HL-60 (cell line): ENCODE measurements around the gene ACVR1.
"Not testable (repeated sequence)": the region's sequence is repeated elsewhere in the genome, so short reads cannot be mapped to it uniquely, and the experiment has no call there.

Experiments
- DNase-seq, 2 experiments: peaks; one replicate each; pipeline ENCODE4 v3.0.0-alpha.2; 2010 to 2020; ENCODE audit warnings: low read depth in 1 of 2, low spot score in 1 of 2
- H3K27ac ChIP-seq: fragments of 250-450 bp; sonication (Bioruptor Pico); replicated peaks from 2 replicates; pipeline ENCODE4 v1.5.1; 2020; ENCODE audit warnings: mild to moderate bottlenecking, moderate library complexity
- H3K27me3 ChIP-seq: fragments of 250-450 bp; sonication (Bioruptor Pico); 2 replicates; pipeline ENCODE4 v1.5.1; 2021; ENCODE audit warnings: mild to moderate bottlenecking, moderate library complexity; ENCODE audit not compliant: insufficient read depth, poor library complexity, severe bottlenecking
- H3K4me3 ChIP-seq: replicated peaks from 2 replicates; pipeline ENCODE4 v1.5.1; 2011; ENCODE audit warnings: mild to moderate bottlenecking, control low read depth, low read length; ENCODE audit not compliant: insufficient read depth
- GABPA ChIP-seq: IDR thresholded peaks from 2 replicates; pipeline ENCODE4 v1.6.1; 2012; ENCODE audit warnings: low read depth
- POLR2AphosphoS5 ChIP-seq: IDR thresholded peaks from 2 replicates; pipeline ENCODE4 v1.6.1; 2012; ENCODE audit warnings: low read depth
- SPI1 ChIP-seq: IDR thresholded peaks from 2 replicates; pipeline ENCODE4 v1.6.1; 2012; ENCODE audit warnings: low read depth, mild to moderate bottlenecking, borderline replicate concordance
- TF ChIP-seq, protein P1 (sequence below): IDR thresholded peaks from 2 replicates; pipeline ENCODE4 v1.6.1; 2012; ENCODE audit warnings: low read depth; ENCODE audit not compliant: insufficient replicate concordance
- TF ChIP-seq, protein P2 (sequence below): IDR thresholded peaks from one replicate; pipeline ENCODE4 v1.5.1; 2011; ENCODE audit warnings: low read length, control low read depth, inconsistent platforms; ENCODE audit not compliant: insufficient read depth

The ACVR1 gene

DNA sequence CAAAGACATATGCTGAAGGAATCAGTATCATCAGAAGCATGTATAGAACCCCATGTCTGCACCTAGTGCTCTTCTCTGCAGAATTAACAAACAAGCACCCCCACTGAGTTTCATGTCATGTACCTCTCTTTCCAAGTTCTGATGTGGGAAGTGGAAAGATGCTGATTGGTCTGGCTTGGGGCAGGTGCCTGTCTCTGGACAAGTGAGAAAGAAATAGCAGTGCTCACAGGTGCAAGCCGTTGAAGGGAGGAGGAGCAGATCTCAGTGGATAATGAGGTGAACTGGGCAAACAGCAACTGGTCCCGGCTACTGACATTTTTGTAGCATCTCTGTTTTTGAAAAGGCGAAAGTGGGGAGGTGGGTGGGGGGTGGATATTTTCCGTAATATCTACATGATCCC is 17.5 kb upstream of the ACVR1 start:
- Histone ChIP-seq H3K27ac (no peak overlapping the region), H3K27me3 (no peaks in the 10 kb centered on the region), H3K4me3 (no peak overlapping the region)
- TF ChIP-seq, protein P1, sequence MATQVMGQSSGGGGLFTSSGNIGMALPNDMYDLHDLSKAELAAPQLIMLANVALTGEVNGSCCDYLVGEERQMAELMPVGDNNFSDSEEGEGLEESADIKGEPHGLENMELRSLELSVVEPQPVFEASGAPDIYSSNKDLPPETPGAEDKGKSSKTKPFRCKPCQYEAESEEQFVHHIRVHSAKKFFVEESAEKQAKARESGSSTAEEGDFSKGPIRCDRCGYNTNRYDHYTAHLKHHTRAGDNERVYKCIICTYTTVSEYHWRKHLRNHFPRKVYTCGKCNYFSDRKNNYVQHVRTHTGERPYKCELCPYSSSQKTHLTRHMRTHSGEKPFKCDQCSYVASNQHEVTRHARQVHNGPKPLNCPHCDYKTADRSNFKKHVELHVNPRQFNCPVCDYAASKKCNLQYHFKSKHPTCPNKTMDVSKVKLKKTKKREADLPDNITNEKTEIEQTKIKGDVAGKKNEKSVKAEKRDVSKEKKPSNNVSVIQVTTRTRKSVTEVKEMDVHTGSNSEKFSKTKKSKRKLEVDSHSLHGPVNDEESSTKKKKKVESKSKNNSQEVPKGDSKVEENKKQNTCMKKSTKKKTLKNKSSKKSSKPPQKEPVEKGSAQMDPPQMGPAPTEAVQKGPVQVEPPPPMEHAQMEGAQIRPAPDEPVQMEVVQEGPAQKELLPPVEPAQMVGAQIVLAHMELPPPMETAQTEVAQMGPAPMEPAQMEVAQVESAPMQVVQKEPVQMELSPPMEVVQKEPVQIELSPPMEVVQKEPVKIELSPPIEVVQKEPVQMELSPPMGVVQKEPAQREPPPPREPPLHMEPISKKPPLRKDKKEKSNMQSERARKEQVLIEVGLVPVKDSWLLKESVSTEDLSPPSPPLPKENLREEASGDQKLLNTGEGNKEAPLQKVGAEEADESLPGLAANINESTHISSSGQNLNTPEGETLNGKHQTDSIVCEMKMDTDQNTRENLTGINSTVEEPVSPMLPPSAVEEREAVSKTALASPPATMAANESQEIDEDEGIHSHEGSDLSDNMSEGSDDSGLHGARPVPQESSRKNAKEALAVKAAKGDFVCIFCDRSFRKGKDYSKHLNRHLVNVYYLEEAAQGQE = no peak
- TF ChIP-seq SPI1 (no peak), POLR2AphosphoS5 (no peak), GABPA (no peak)
- TF ChIP-seq, protein P2, sequence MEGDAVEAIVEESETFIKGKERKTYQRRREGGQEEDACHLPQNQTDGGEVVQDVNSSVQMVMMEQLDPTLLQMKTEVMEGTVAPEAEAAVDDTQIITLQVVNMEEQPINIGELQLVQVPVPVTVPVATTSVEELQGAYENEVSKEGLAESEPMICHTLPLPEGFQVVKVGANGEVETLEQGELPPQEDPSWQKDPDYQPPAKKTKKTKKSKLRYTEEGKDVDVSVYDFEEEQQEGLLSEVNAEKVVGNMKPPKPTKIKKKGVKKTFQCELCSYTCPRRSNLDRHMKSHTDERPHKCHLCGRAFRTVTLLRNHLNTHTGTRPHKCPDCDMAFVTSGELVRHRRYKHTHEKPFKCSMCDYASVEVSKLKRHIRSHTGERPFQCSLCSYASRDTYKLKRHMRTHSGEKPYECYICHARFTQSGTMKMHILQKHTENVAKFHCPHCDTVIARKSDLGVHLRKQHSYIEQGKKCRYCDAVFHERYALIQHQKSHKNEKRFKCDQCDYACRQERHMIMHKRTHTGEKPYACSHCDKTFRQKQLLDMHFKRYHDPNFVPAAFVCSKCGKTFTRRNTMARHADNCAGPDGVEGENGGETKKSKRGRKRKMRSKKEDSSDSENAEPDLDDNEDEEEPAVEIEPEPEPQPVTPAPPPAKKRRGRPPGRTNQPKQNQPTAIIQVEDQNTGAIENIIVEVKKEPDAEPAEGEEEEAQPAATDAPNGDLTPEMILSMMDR = no peak
- no peak for DNase-seq

DNA sequence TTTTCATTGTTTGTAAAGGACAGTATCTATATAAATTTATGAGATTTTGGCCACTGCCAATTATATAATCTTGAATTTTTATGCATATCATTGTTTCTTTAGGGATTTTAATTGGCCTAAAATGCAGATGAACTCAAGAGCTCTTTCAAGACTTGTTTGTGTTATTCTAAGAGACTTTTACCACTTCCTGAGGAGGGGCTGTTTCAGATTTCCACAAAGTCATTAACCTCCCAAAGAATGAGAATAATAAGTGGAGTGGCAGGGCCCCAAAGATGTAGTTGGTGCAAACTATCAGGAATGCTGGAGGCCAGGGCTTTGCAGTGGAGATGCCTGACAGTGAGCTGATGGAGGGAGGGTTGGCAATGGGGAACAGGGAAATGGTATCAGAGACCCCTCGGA is 15.5 kb upstream of the ACVR1 start:
- TF ChIP-seq, protein P1 = no peak
- TF ChIP-seq, protein P2 = no peak
- no peak for TF ChIP-seq GABPA
- TF ChIP-seq POLR2AphosphoS5 = no peak
- no peak for TF ChIP-seq SPI1
- H3K4me3 ChIP-seq = no peak overlapping the region
- no peak for DNase-seq
- no peak overlapping the region for H3K27ac ChIP-seq
- H3K27me3 ChIP-seq = no peaks in the 10 kb centered on the region

DNA sequence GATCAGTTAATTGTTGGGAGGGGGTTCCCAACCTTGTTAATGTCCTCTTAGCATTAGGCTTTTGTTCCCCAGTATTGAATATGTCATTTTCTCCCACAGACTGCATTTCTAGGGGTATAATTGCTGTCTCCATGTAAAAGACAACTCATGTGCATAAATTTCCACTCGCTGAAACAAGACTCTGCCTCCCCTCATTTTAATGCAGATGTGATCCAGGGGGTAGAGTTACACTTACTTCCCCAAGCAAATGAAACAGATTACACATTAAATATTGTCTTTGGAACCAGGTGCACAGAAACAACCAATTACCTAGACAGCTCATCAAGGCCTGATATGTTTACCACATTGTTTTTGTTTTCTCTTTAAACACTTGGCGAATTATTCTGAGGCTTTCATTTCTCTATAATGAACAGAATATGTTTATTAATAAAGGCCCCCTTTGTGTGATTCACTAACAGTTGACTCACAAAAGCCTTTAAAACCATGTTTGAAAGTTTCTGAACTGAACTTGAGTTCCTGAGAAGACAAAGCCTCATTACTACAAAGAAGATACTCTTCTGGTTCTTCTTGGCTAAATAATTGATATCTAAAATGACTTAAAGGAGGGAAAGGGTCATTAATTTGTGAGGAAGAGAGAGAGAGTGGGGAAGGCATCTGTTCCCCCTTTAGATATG is 15.0 kb upstream of the ACVR1 start:
- H3K27me3 ChIP-seq = no peaks in the 10 kb centered on the region
- TF ChIP-seq, protein P2 = no peak
- no peak overlapping the region for H3K4me3 ChIP-seq
- H3K27ac ChIP-seq = no peak overlapping the region
- DNase-seq = no peak

DNA sequence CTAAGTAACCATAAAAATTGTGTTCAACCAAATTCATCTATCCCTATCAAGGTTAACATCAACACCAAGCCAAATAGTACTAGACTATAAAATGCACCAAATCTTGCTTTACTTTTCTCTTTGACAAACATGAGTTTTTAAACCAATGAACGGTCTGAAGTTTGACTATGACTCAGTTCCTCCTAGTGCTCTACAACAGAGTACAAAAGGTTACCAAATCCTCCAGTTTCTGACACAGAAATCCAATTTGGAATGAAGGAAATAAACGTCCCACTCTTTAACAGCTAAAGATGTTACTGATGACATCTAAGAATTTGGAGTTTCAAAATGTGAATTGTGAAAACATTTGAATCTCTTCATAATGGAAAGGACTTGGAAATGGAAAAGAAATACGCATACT is 11.8 kb upstream of the ACVR1 start:
- TF ChIP-seq, protein P1 = no peak
- TF ChIP-seq, protein P2 = no peak
- TF ChIP-seq SPI1 (no peak), GABPA (no peak), POLR2AphosphoS5 (no peak)
- no peak for DNase-seq
- Histone ChIP-seq H3K27me3 (no peaks in the 10 kb centered on the region), H3K4me3 (no peak overlapping the region), H3K27ac (no peak overlapping the region)

DNA sequence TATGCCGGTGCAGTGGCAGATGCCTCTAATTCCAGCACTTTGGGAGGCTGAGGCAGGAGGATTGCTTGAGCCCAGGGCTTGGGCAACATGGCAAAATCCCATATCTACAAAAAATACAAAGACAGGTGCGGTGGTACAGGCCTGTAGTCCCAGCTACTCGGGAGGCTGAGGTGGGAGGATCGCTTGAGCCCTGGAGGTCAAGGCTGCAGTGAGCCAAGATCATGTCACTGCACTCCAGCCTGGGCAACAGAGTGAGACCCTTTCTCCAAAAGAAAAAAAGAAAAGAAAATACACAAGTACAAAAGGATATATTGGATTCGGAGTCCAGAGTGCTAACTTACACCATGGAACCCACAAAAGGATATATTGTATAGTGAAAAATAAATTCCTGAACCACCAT is 8.4 kb upstream of the ACVR1 start:
- H3K4me3 ChIP-seq, DNase-seq, H3K27ac ChIP-seq, H3K27me3 ChIP-seq: not testable (repeated sequence)
